GM12878 (cell line): ENCODE results near the gene LBH.

Experiments
- BCLAF1 ChIP-seq: fragments of 450-650 bp; IDR thresholded peaks from 2 replicates; pipeline ENCODE4 v1.6.1; 2017; ENCODE audit warnings: antibody characterized with exemption, mild to moderate bottlenecking, moderate library complexity
- CEBPB ChIP-seq, 2 experiments: fragments of 150-350 bp in 1 of 2; IDR thresholded peaks; 2 replicates each; pipeline ENCODE4 v1.6.1; 2012 to 2014; ENCODE audit warnings: low read depth in 2 of 2, low read length in 2 of 2, borderline replicate concordance in 1 of 2, inconsistent platforms in 1 of 2
- CEBPZ ChIP-seq: fragments of 150-350 bp; IDR thresholded peaks from 2 replicates; pipeline ENCODE4 v1.6.1; 2016; ENCODE audit warnings: low read depth, low read length
- FOXM1 ChIP-seq: IDR thresholded peaks from 2 replicates; pipeline ENCODE4 v1.6.1; 2012; ENCODE audit warnings: low read depth, mild to moderate bottlenecking, inconsistent platforms, low read length, moderate library complexity
- HCFC1 ChIP-seq: fragments of 150-350 bp; IDR thresholded peaks from 2 replicates; pipeline ENCODE4 v1.6.1; 2014; ENCODE audit warnings: low read length
- MYC ChIP-seq: IDR thresholded peaks from 2 replicates; pipeline ENCODE4 v1.6.1; 2011; ENCODE audit warnings: mild to moderate bottlenecking, low read length, moderate library complexity, inconsistent platforms; ENCODE audit not compliant: insufficient read depth, insufficient replicate concordance, insufficient read length, severe bottlenecking
- POLR2A ChIP-seq: IDR thresholded peaks from 2 replicates; pipeline ENCODE4 v1.6.1; 2011; ENCODE audit warnings: low read depth, mild to moderate bottlenecking, low read length
- POLR2AphosphoS5 ChIP-seq: IDR thresholded peaks from 2 replicates; pipeline ENCODE4 v1.6.1; 2011; ENCODE audit warnings: mild to moderate bottlenecking, low read length, inconsistent platforms
- TAF1 ChIP-seq: IDR thresholded peaks from 2 replicates; pipeline ENCODE4 v1.6.1; 2011; ENCODE audit warnings: mild to moderate bottlenecking, low read depth, low read length, borderline replicate concordance
- YY1 ChIP-seq: IDR thresholded peaks from 2 replicates; pipeline ENCODE4 v1.6.1; 2011; ENCODE audit warnings: low read depth, mild to moderate bottlenecking, low read length
- TF ChIP-seq, protein P1 (sequence below), 3 experiments: IDR thresholded peaks in 2 of 3; conservative IDR thresholded peaks in 1 of 3; 2 replicates each; pipeline ENCODE4 v1.5.1; 2011; ENCODE audit warnings: low read depth in 3 of 3, low read length in 3 of 3, mild to moderate bottlenecking in 3 of 3, control low read depth in 2 of 3, moderate library complexity in 2 of 3, inconsistent platforms in 1 of 3, mixed read lengths in 1 of 3; ENCODE audit not compliant: control insufficient read depth in 2 of 3, insufficient read depth in 1 of 3; ENCODE audit errors: extremely low read depth in 1 of 3
- TF ChIP-seq, protein P2 (sequence below): IDR thresholded peaks from 2 replicates; pipeline ENCODE4 v1.6.1; 2011; ENCODE audit warnings: borderline replicate concordance, low read depth, mild to moderate bottlenecking, moderate library complexity, low read length; ENCODE audit not compliant: insufficient read depth, poor library complexity, severe bottlenecking

- TF ChIP-seq YY1 (no peak), BCLAF1 (no peak), CEBPB (IDR thresholded peaks at IDR 0.05; ENCODE audit: borderline replicate concordance in 1 of 2, low read depth in 2 of 2, low read length in 2 of 2) (no peak), FOXM1 (no peak), CEBPZ (no peak), POLR2AphosphoS5 (no peak), HCFC1 (no peak), MYC (no peak), POLR2A (no peak), TAF1 (no peak)
- TF ChIP-seq, protein P1, sequence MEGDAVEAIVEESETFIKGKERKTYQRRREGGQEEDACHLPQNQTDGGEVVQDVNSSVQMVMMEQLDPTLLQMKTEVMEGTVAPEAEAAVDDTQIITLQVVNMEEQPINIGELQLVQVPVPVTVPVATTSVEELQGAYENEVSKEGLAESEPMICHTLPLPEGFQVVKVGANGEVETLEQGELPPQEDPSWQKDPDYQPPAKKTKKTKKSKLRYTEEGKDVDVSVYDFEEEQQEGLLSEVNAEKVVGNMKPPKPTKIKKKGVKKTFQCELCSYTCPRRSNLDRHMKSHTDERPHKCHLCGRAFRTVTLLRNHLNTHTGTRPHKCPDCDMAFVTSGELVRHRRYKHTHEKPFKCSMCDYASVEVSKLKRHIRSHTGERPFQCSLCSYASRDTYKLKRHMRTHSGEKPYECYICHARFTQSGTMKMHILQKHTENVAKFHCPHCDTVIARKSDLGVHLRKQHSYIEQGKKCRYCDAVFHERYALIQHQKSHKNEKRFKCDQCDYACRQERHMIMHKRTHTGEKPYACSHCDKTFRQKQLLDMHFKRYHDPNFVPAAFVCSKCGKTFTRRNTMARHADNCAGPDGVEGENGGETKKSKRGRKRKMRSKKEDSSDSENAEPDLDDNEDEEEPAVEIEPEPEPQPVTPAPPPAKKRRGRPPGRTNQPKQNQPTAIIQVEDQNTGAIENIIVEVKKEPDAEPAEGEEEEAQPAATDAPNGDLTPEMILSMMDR (IDR thresholded peaks at IDR 0.05 in 2 of 3, conservative IDR thresholded peaks at IDR 0.05 in 1 of 3; ENCODE audit: control insufficient read depth in 2 of 3, extremely low read depth in 1 of 3, insufficient read depth in 1 of 3, low read depth in 3 of 3, low read length in 3 of 3), result no peak
- TF ChIP-seq, protein P2, sequence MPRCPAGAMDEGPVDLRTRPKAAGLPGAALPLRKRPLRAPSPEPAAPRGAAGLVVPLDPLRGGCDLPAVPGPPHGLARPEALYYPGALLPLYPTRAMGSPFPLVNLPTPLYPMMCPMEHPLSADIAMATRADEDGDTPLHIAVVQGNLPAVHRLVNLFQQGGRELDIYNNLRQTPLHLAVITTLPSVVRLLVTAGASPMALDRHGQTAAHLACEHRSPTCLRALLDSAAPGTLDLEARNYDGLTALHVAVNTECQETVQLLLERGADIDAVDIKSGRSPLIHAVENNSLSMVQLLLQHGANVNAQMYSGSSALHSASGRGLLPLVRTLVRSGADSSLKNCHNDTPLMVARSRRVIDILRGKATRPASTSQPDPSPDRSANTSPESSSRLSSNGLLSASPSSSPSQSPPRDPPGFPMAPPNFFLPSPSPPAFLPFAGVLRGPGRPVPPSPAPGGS, result no peak
Measured at GRCh38 chr2:30245364-30245763, 14.0 kb downstream of the LBH start.
